Urothelium cell line (cell line): ENCODE results near the gene ZYX.
A peak's percentile ranks its signal among the peaks of the same experiment; 100 is the strongest.
"Not testable (repeated sequence)": the region's sequence is repeated elsewhere in the genome, so short reads cannot be mapped to it uniquely, and the experiment has no call there.

Source experiments
- DNase-seq: peaks from one replicate; pipeline ENCODE4 v3.0.0; 2011; ENCODE audit warnings: low spot score, mixed read lengths
- FAIRE-seq: peaks from 2 replicates; lab custom pipeline; 2011; peaks lifted over from hg19 to GRCh38; lab: Jason Lieb, UNC

The ZYX gene

GRCh38 chr7:143396182-143396581 is 15.0 kb downstream of the ZYX start:
- no peak for FAIRE-seq
- no peak for DNase-seq

DNA sequence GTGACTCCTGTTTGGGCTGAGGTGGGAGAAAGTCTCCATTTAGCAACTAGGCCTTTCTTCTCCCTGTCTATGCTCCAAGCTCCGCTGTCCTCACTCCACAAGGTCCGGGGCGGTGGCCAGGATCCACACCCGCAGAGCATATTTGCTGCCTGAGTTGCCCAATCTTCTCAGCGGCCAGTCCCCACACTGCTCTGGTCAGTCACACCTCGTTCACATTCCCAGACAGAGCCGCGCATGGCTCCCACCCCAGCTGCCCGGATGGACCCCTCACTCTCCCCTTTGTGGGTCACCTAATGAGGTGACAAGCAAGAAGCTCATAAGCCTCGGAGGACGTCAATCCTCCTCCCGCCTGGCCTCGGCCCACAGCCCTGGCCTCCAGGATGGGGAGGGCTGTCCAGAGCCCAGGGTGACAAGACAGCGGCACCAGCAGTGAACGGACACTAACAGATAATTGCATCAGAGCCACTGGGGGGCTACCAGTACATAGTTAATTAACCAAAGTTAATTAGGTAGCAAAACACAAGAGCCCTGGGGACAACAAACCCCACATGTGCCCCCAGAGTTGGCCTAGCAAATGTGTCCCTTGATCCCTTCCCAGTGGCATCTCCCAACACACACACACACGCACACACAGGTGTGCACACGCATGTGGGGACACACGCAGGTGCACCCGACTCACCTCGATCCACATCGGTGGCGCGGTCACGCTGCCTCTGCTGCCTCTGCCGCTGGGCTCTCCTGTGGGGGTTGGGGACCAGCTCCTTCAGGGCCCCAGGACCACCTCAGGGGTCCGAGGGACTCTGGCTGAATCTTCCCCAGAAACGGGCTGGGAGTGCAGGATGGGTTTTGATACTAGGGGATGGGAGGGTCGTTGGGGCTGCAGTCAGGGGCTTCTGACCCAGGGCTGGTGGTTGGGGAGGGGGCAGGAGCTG is 15.7 kb downstream of the ZYX start:
- FAIRE-seq, result no peak

GRCh38 chr7:143397710-143398530 is 16.8 kb downstream of the ZYX start:
- FAIRE-seq (no peak), DNase-seq (no peak)

More for the DNA sequence above, 15.7 kb downstream of the ZYX start:
- DNase-seq, result no peak

GRCh38 chr7:143398616-143399015 is 17.5 kb downstream of the ZYX start:
- no peak for FAIRE-seq
- DNase-seq, result no peak

DNA sequence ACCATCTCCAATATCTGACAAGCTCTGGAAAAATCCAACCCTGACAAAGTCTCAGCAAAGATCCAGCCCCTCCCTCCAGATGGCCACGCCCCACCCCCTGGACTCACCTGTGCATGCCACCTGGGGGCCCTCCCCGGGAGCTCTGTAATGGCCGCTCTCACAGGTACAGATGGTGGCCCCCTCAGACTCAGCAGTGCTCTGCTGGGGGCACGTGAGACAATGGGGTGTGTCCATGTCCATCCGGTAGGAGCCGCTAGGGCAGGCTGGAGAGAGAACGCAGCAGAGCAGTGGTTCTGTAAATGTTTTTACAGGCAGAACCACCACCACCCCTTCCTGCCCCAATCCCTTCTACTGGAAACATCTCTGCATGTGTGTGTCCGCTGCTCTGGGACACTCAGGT is 18.0 kb downstream of the ZYX start:
- no peak for FAIRE-seq

GRCh38 chr7:143399642-143400041 is 18.5 kb downstream of the ZYX start:
- DNase-seq, result no peak
- FAIRE-seq, result no peak

More for the DNA sequence above, 18.0 kb downstream of the ZYX start:
- no peak for DNase-seq

GRCh38 chr7:143401265-143401664 is 20.1 kb downstream of the ZYX start:
- DNase-seq (no peak), FAIRE-seq (no peak)

DNA sequence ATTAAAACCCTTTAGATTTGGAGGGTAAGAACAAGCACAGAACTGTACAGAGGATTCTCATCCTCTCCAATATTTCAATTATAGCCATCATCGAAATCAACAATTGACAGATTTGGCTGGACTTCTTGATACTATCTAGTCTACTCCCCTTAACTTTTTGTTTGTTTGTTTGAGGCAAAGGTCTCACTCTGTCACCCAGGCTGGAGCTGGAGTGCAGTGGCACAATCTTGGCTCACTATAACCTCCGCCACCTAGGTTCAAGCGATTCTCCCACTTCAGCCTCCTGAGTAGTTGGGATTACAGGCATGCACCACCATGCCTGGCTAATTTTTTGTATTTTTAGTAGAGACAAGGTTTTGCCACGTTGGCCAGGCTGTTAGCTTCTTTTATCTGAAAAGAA is 21.1 kb downstream of the ZYX start:
- DNase-seq, FAIRE-seq: not testable (repeated sequence)

- DNase-seq, result no peak
- FAIRE-seq, result no peak
Measured at GRCh38 chr7:143405173-143406001, 24.2 kb downstream of the ZYX start.

DNA sequence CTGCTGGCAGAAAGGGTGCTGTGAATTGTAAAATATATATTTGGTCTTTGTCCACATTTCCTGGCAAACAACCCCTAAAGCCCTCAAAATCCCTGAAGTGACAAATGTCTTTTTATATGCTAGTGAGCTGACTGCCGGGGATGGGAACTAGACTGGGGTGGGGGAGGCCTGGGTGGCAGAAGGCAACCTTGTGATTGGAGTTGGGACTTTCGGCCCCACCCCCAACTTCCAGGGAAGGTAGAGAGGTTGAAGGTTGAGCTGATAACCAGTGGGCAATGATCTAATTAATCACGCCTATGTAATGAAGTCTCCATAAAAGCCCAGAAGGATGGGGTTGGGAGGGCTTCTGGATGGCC is 24.8 kb downstream of the ZYX start:
- DNase-seq (no peak), FAIRE-seq (no peak)

GRCh38 chr7:143407287-143408251 is 26.4 kb downstream of the ZYX start:
- FAIRE-seq, result no peak

GRCh38 chr7:143408252-143408685 is 27.1 kb downstream of the ZYX start:
- FAIRE-seq (no peak), DNase-seq (no peak)

More at GRCh38 chr7:143407287-143408251, 26.4 kb downstream of the ZYX start:
- DNase-seq, result no peak

DNA sequence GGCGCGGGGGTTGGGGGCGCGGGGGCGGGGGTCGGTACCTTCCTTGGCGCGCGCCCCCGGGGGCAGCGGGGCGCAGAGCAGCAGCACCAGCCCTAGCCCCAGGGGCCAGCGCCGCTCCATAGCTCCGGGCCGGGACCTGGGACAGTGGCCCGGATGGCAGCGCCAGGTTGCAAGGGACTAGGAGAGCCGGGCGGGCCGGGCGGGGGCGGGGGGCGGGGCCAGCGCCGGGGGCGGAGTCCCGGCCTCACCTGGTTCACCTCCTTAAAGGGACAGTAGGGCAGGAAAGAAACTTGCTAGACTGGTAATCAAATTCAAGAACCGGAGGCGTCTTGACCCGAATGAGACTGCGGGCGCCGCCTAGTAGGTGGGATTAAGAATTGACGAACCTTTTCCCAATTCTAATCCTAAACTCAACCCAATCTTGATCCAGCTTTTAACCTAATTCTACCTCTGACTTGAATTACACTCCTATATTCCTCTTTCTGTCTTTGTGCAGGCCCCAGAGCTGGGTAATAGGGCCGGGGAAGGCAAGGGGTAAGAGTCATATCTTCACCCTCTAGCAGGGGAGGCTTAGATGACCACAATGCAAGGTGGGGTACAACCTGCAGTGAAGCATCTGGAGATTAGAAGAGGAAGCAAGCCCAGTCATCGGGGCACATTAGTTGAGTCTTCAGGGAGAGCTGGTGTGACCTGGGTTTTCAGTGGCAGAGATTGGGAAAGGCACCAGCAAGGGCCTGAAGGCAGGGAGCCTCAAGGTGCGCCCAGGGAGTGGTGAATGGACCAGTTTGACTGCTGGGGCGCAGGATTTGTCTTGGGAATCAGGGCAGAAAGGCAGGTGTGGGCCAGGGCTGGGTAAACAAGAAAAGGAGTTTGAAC is 27.8 kb downstream of the ZYX start, which contains the start of gene EPHA1:
Gene EPHA1 (minus strand): TSS at position 171 of the 876 bp plus-strand sequence. CDS start 51 bp downstream, at position 120.
- FAIRE-seq (no peak), DNase-seq (peak; percentile 20)

DNA sequence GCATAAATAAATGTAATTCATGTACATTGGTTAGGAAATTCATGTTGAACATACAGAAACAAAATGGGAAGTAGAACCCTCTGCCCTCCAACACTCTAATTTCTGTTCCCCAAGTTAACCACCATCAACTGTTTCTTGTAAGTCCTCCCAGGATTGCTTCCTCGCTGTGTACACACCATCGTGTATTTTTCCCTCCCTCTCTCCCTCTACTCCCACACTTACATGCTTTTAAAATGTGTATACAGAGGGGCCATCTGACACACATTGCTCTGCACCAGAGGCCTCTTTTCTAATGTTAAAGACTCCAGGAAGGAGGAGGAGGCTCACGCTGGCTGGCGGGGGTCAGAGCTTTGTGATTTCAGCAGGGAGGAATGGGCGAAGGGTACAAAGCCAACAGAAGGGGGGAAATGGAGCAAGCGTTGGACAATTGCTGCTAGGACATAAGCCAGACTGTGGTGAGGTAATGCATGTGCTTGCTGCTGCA is 29.4 kb downstream of the ZYX start:
- DNase-seq (no peak), FAIRE-seq (no peak)

DNA sequence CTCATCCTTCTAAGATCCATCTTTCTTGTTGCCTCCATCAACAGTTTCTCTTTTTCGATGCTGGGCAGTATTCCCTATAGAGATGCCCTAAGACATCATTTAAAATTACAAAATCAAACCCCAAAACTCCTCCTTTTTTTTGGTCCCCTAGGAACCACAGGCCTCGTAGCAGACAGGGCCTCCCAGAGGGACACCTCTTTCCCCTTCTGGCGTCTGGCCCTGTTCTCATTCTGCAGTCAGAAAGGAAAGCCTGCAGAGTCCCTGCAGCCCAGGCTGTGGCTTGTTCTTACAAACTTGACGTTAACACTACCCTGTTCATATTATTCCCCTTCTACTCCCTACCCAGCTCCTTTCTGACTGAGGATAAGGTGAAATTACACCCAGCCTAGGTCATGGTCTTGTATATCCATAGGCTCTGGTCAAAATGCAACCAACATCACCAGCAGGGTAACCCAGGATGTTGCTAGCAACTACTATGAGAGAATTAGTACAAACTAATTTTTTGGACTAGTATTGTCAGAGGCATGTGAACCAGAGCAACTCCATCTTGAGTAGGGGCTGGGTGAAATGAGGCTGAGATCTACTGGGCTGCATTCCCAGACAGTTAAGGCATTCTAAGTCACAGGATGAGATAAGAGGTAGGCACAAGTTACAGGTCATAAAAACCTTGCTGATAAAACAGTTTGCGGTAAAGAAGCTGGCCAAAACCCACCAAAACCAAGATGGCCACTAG is 31.0 kb downstream of the ZYX start:
- no peak for DNase-seq
- no peak for FAIRE-seq

DNA sequence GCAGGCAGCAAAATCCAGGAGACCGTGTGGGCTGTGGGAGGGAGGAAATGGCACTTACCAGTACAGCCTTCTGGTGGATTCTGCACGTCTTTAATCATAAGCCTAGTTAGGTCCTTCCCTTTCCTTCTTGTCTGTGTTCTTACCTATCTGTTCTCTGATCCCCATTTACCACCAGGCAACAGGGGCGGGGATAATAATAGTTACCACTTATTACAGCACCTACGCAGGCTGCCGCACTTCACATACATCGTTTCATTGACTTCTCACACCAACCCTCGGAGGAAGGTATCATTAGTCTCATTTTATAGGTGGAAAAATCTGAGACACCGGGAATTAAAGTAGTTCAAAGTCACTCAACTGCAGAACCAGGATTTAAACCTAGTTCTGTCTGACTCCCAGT is 32.0 kb downstream of the ZYX start:
- FAIRE-seq, result no peak
- DNase-seq, result no peak

GRCh38 chr7:143415209-143415608 is 34.1 kb downstream of the ZYX start:
- FAIRE-seq, DNase-seq: not testable (repeated sequence)
